GM18951 (cell line): ENCODE results near the gene SLC4A5.

Source experiments
- POLR2A ChIP-seq: IDR thresholded peaks from 4 replicates; pipeline ENCODE4 v1.6.1; 2011; ENCODE audit warnings: mild to moderate bottlenecking; ENCODE audit not compliant: insufficient read length, insufficient read depth; ENCODE audit errors: extremely low read depth
- in situ Hi-C: fragments of 300-500 bp; cut with MboI; formaldehyde crosslinking; loops from one replicate; pipeline ENCODE4 v1.12.0; 2022; ENCODE audit warnings: low sequenced_read_pairs, mixed read lengths, inconsistent platforms; ENCODE audit not compliant: unreplicated experiment

The SLC4A5 gene

DNA sequence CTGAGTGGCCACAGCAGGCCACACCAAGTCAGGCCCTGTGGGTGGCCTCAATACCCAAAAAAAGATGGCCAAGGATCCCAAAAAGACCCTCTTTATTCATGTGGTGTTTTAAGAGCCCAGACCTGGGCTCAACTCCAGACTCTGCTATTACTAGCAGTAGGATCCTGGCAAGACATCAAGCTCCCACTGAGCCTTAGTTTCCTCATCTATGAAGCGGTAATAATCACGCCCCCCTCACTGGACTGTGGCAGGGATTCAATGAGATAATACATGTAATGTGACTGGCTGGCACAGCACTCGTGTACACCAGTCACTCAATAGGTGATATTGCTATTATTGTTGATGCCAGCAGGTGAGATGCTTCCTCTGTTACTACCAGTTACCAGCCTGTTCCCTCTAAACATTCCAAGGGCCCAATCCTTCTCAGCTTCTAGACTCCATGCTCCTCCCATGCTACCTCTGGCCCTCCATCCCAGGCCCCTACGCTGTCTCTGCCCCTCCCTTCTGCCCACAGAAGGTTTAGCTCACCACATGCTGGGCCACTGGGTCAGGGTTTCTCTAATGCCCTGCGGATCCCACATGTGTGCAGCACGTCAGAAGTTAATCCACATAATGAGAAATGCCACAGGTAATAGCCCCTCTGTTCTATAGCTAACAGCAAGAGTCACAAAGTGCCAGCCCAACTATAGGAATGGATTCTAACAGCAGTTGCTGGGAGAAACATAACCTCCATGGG is 51.2 kb downstream of the SLC4A5 start:
- in situ Hi-C loops: no loop called here
- no peak for TF ChIP-seq POLR2A

DNA sequence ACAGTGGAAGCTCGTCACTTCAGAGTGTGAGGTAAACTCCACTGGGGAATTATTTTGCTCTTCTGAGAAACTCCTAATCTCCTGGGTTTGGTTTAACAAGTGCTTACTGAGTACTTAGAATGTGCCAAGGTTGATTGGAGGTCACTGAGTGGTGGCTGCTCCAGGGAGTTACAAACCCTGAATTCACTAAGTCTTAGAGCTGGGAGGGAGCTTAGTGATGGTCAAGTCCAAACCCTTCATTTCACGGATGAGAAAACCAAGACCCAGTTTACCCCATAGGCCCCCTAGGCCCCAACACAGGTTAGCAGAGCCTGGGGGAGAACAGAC is 52.0 kb downstream of the SLC4A5 start:
- TF ChIP-seq POLR2A: no peak

DNA sequence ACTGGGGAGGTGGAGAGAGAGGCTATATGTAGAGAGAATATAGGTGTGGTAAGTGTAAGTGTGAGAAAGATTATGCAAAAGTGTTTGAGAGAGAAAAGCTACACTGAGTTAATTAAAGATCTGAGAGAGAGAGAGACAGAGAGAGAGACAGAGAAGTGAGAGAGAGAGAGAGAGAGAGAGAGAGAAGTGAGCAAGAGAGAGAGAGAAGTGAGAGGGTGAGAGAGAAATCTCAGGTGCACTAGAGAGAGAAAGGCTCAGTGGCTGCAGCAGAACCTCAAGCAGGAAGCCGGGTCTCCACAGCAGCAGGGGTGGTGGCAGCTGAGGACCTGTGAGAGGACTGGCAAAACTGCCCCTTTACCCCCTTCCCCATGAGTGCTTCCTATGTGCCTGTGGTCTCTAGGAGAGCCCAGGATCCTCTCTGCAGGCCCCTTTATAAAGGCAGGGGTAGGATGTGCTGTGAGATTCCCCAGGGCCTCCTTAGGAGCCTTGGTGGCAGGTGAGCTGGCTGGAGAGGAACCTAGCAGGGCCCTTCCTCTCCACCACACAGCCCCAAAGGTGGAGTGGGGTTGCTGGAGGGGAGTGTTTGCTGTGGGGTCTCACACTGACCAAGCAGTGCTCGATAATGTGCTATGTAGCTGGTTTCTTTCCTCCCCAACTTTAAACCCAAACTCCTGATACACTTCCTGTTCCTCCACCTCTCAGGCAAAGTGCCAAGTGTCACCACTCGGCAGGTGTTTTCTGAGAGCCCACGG is 52.6 kb downstream of the SLC4A5 start:
- TF ChIP-seq POLR2A: no peak
- in situ Hi-C loops: no loop called here

More for the DNA sequence above, 52.0 kb downstream of the SLC4A5 start:
- in situ Hi-C loops: no loop called here

DNA sequence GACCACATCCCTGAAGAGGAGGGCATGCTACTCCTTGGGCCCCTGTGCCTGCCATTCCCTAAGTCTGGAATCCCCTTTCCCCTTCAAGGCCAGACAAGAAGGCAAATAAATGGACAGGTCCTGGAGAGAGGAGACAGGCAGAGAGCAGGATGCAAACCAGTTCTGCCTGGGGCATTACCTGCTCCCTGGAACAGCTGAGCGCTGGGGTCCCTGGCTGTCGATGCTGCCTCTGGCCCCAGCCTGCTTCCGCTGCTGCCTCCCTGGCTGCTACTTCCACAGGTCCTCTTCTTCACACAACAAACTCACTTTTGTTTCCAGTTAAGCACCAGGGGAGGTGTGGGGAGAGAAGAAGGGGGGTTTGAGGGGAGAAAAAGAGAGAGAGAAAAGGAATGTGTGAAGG is 53.1 kb downstream of the SLC4A5 start:
- no peak for TF ChIP-seq POLR2A
- in situ Hi-C loops: no loop called here

DNA sequence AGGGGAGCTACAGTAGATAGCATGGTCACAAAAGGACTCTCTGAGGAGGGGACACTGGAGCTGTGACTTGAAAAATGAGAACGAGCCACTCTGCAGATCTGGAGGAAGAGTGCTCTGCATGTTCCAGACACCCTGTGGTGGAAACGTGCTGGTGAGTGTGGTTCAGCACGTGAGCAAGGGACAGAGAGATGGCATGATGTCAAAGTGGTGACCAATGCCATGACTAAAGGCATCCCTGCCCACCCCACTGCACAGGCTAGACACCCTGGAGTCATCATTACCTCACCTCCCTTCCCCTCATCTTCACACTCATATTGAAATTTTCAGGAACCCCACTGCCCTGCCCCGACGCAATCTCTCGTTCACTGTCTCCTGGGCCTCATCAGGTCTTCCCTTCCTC is 56.5 kb downstream of the SLC4A5 start:
- in situ Hi-C loops: no loop called here
- TF ChIP-seq POLR2A: no peak

DNA sequence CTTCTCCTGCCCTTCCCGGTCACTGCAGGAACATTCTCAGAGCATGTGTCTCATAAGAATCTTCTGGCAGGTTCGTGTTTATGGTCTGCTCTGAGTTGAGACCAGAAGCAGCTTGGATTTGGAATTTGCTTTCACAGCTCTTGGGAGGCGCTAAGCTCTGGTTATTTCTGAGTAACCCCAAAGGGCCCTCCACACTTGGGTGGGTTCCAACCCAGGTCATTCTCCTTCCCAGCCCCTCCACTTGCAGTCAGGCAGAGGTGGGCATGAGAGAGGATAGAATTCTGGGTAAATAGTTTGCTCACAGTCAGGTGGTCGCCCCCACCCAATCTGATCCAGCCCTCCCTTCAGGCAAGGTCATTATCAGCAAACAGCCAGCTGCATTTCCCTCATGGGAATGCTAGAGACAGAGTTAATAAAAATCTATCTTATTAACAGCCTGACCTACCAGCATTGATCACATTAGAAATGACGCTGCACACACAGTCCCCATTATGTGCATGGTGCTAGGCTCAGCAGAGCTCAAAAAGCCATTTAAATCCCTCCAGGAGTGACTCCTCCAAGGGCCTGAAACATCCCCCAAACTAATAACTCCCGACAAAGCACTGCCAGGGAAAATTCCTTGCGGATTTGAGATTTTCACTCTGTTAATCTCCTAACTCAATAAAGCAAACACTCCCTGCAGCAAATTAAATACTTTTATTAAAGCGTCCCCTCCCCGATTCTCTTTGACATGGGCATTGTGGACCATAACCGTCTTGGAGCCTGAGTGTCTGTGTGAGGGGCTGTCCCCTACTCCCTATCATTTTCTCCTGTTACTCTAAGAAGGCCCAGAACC is 61.9 kb downstream of the SLC4A5 start:
- in situ Hi-C loops: no loop called here

DNA sequence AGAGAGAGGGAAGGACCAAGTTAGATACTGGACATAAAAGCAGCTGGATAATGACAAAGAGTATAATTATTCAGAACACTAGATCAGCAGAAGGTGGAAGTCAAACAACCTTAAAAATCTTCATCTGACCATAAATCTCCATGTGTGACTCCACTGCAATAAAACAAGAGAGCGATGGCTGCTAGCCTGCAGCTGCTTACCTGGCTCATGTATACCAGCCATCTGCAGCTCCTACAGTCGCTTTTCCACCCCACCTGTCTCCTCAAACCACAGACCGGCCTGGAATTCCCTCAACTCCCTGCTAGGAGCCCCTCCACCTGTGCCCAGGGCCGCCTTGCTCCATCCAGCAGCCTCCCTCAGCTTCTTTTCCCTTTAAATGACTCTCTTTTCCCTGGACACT is 64.5 kb downstream of the SLC4A5 start:
- no peak for TF ChIP-seq POLR2A
- in situ Hi-C loops: no loop called here

More for the DNA sequence above, 61.9 kb downstream of the SLC4A5 start:
- no peak for TF ChIP-seq POLR2A

DNA sequence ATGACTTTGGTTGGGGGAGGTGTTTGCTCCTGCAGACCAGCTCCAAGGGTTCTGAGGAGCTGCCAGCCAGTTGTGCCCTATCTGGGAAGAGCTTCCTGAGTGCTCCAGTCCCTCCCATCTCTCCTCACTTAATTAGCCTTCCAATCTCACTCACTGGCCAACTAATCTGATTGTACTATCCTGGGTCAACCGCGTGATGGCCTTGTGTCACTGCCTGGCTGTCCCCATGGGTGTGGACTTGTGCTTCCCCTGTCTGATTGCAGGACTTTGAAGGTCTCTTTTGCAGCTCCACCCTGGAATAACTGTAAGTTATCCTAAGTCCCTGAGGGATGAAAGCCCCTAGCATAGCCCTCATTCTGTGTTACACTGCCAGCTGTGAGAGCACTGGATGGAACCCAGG is 65.0 kb downstream of the SLC4A5 start:
- no peak for TF ChIP-seq POLR2A
- in situ Hi-C loops: no loop called here

DNA sequence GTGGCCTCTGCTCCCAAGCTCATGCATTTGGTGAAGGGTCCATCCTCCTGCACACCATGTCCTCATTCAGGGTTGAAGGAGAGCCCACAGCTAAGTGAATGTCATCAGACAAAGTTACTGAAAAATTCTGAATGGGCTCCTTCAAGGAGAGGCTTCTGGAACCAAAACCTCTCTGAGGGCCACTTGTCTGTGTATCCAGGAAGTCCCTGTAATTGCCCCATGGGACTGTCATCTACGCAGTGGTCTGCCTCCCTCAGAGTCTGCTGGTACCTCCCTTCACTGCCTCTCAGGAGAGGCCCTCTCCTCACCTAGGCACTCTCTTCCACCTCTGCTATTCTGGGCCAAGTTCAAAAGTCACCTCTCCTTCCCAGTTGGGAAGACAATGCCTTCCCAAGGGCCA is 68.0 kb downstream of the SLC4A5 start:
- no peak for TF ChIP-seq POLR2A
- in situ Hi-C loops: no loop called here

DNA sequence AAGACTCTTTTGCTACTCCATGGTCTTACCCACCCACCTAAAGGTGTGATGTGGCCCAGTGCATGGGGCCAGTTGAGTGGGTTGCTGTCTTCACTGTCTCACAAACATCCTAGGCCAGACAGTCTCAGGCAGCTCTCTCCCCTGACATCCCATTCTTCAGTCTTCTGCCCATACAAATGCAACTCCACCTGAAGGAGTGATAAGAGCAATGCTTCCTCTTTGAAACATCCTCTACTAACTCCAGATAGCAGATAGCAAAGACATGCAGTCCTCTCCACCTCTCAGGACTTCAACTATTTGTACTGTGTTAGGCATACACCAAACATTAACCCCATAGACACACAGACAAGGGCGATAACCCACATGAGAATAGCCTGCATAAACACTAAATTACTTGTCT is 73.5 kb downstream of the SLC4A5 start:
- in situ Hi-C loops: no loop called here
- no peak for TF ChIP-seq POLR2A

DNA sequence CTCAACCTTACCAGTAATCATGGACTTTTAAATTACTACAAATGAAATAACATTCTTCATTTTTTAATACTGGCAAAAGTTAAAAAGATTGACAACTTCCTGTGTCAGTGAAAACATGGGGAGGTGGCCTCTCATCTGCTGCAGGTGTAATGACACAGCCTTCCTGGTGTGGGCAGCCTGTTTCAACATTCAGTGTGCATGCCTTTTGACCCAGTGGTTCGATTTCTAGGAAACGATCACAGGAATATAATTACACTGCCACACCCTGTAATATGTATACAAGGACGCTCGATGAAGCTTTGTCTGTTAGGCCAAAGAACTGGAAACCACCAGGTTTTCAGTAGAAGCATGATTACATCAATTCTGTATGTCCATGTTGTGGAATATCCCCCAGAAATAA is 76.1 kb downstream of the SLC4A5 start:
- no peak for TF ChIP-seq POLR2A
- in situ Hi-C loops: no loop called here

DNA sequence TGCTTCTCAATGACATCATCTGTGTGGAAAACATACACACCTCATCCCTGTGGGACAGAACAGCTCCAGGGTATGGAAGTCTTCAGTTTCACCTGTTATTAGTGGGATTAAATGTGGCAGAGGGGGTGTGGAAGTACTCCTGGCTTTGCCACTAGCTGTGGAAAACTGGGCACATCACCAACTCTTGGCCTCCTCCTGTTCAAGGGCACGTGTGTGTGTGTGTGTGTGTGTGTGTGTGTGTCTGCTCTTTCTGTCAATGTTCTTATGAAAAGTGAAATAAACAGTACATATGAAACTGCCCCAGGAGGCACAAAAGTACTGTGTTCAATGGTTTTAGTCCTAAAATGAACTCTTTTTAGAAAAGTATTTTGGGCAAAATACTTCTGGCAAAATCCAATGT is 78.9 kb downstream of the SLC4A5 start:
- in situ Hi-C loops: no loop called here
- TF ChIP-seq POLR2A: no peak

DNA sequence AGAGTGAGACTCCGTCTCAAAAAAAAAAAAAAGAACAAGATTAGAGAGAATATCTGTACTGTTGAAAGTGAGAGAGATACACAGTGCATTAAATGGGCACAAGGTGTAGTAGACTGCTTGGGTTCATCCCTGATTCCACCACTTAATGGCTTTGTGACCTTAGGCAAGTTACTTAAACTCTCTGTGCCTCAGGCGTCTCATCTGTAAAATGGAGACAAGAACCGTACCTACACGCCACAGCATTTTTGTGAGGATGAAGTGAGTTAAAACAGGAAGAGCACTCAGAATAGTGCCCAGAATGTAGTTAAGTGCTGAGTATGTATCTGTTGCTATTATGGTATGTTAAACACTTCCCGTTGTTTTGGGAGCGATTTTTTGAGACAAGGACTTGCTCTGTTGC is 80.5 kb downstream of the SLC4A5 start:
- in situ Hi-C loops: no loop called here
- no peak for TF ChIP-seq POLR2A
